NT2/D1 (cell line): ENCODE measurements around the gene AGGF1.
"Not testable (repeated sequence)": the region's sequence is repeated elsewhere in the genome, so short reads cannot be mapped to it uniquely, and the experiment has no call there.

ENCODE experiments used
- DNase-seq: peaks from one replicate; pipeline ENCODE4 v3.0.0-alpha.2; 2011; ENCODE audit warnings: low read depth, low spot score
- H3K27me3 ChIP-seq: 2 replicates; pipeline ENCODE4 v1.6.0; 2011; ENCODE audit warnings: mild to moderate bottlenecking; ENCODE audit not compliant: insufficient read length, insufficient read depth
- H3K36me3 ChIP-seq: 2 replicates; pipeline ENCODE4 v1.6.1; 2011; ENCODE audit warnings: mild to moderate bottlenecking, low read length, mixed read lengths; ENCODE audit not compliant: insufficient read depth, insufficient read length
- H3K4me1 ChIP-seq: 2 replicates; pipeline ENCODE4 v1.5.1; 2011; ENCODE audit not compliant: insufficient read depth, insufficient read length
- H3K4me3 ChIP-seq: 2 replicates; pipeline ENCODE4 v1.5.1; 2011; ENCODE audit warnings: low read depth; ENCODE audit not compliant: insufficient read length
- H3K9ac ChIP-seq: 2 replicates; pipeline ENCODE4 v1.6.0; 2011; ENCODE audit warnings: low read depth; ENCODE audit not compliant: insufficient read length
- H3K9me3 ChIP-seq: 2 replicates; pipeline ENCODE4 v1.5.1; 2011; ENCODE audit warnings: mild to moderate bottlenecking, low read length; ENCODE audit not compliant: insufficient read depth
- SUZ12 ChIP-seq: IDR thresholded peaks from 2 replicates; pipeline ENCODE4 v1.6.1; 2011; ENCODE audit not compliant: insufficient read length, insufficient read depth; ENCODE audit errors: extremely low read depth
- YY1 ChIP-seq: IDR thresholded peaks from 2 replicates; pipeline ENCODE4 v1.6.1; 2011; ENCODE audit not compliant: insufficient read length, insufficient read depth
- ZNF274 ChIP-seq: IDR thresholded peaks from 2 replicates; pipeline ENCODE4 v1.6.1; 2011; ENCODE audit warnings: mild to moderate bottlenecking, low read depth, low read length

The AGGF1 gene

DNA sequence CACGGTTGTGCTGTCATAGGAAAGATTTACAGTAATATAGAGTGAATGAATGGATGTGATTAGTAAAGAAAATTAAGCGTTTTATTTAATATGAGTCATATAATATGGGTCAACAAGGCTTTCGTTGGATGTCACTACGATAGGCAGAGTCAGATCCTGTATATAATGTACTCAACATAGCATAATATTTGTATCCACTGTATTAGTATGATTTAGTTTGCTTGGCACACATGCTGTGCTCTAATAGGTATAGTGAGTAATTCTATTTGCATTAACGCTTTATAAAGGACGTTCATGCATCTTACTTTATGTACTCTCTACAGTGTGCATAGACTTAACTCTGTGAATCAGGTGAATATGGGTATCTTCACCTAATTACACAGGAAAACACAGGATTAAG is 35.9 kb upstream of the AGGF1 start:
- no peak for DNase-seq

DNA sequence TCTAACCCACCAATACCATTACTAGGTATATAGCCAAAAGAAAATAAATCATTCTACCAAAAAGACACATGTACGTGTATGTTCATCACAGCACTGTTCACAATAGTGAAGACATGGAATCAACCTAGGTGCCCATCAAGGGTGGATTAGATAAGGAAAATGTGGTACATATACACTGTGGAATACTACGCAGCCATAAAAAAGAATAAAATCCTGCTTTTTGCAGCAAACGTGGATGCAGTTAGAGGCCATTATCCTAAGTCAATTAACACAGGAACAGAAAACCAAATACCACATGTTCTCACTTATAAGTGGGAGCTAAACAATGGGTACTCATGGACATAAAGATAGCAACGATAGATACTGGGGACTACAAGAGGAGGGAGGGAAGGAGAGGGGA is 32.0 kb upstream of the AGGF1 start:
- not testable (repeated sequence) for H3K4me3 ChIP-seq, DNase-seq

More for the DNA sequence above, 35.9 kb upstream of the AGGF1 start:
- Histone ChIP-seq H3K36me3 (no peaks in the 10 kb centered on the region), H3K9me3 (no peaks in the 10 kb centered on the region), H3K4me1 (no peaks in the 10 kb centered on the region), H3K27me3 (no peaks in the 10 kb centered on the region), H3K4me3 (no peak overlapping the region), H3K9ac (no peak overlapping the region)
- TF ChIP-seq YY1 (no peak), ZNF274 (no peak), SUZ12 (no peak)

DNA sequence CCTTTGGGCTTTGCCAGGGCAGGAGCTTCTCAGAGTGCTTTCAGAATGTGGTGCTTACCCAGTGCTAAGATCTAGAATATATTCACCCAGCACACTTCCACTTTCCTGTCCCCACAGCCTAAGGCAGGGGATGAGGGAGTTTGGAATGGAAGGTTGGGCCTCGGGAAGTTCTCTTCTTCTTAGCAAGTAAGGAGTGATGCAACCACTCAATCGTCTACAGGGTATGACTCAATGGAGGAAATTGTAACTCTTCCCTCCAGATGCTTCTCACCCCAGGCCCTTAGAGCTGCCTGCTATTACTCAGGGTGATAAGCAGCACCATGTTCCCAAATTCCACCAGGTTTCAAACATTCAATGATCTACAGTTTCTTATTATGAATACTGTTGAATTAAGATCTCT is 30.8 kb upstream of the AGGF1 start:
- no peak for TF ChIP-seq YY1
- TF ChIP-seq SUZ12: no peak
- TF ChIP-seq ZNF274: no peak
- no peak for DNase-seq
- Histone ChIP-seq H3K9ac (no peak overlapping the region), H3K9me3 (no peaks in the 10 kb centered on the region), H3K4me3 (no peak overlapping the region), H3K27me3 (no peaks in the 10 kb centered on the region), H3K4me1 (no peaks in the 10 kb centered on the region), H3K36me3 (no peaks in the 10 kb centered on the region)

More for the DNA sequence above, 32.0 kb upstream of the AGGF1 start:
- H3K9me3 ChIP-seq, H3K4me1 ChIP-seq, H3K9ac ChIP-seq, H3K27me3 ChIP-seq, H3K36me3 ChIP-seq: not testable (repeated sequence)

DNA sequence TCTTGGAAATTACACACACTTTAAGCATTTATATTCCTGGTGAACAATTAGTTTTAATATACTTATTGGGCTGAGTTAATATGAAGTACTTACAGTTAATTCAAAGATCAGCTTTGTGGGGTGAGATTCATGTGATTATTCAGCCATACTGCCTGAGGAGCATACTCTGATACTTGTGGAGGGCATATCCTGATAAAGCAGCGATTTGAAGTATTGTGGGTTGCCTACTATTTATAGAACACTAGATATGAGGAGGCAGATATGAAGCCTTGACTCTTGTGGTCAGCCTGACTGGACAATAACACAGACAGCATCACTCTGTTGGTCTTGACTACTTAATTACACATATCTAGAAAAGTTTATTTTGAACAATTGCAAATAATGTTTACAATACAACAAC is 27.0 kb upstream of the AGGF1 start:
- TF ChIP-seq ZNF274: no peak
- no peak for TF ChIP-seq SUZ12
- no peak for TF ChIP-seq YY1
- H3K36me3 ChIP-seq: no peaks in the 10 kb centered on the region
- H3K9me3 ChIP-seq: peaks cover 12% of the 10 kb centered on the region
- no peak overlapping the region for H3K9ac ChIP-seq
- H3K4me1 ChIP-seq: no peaks in the 10 kb centered on the region
- H3K27me3 ChIP-seq: no peaks in the 10 kb centered on the region
- DNase-seq: no peak
- no peak overlapping the region for H3K4me3 ChIP-seq

DNA sequence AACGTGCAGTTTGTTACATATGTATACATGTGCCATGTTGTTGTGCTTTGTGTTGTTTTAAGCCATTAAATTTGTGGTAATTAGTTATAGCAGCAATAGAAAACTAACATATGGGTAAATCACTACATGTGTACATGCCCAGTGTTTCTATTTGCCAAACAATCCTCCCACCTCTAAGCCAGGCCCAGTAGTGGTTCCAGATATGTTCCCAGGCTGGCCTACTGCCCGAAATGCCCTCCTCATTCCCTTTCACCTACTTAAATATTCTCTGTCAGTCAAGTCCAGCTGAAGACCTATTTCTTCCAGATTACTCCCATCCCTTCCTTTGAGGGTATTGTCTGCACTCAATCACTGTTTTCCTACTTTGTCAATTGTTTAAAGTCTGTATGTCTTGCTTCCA is 24.1 kb upstream of the AGGF1 start:
- Histone ChIP-seq H3K9ac (no peak overlapping the region), H3K4me3 (no peak overlapping the region), H3K4me1 (no peaks in the 10 kb centered on the region), H3K9me3 (peaks cover 12% of the 10 kb centered on the region), H3K27me3 (no peaks in the 10 kb centered on the region), H3K36me3 (no peaks in the 10 kb centered on the region)
- TF ChIP-seq ZNF274: no peak
- no peak for TF ChIP-seq SUZ12
- TF ChIP-seq YY1: no peak
- no peak for DNase-seq

DNA sequence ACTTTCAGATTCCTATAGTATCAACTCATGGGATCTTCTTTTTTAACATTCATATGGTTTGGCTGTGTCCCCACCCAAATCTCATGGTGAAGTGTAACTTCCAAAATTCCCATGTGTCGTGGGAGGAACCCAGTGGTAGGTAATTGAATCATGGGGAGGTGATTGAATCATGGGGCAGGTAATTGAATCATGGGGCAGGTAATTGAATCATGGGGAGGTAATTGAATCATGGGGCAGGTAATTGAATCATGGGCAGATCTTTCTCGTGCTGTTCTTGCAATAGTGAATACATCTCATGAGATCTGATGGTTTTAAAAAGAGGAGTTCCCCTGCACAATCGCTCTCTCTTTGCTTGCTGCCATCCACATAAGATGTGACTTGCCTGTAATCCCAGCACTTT is 21.8 kb upstream of the AGGF1 start:
- no peaks in the 10 kb centered on the region for H3K27me3 ChIP-seq
- peaks cover 12% of the 10 kb centered on the region for H3K9me3 ChIP-seq
- no peaks in the 10 kb centered on the region for H3K36me3 ChIP-seq
- no peak overlapping the region for H3K4me3 ChIP-seq
- DNase-seq: no peak
- H3K9ac ChIP-seq: no peak overlapping the region
- H3K4me1 ChIP-seq: no peaks in the 10 kb centered on the region
- TF ChIP-seq ZNF274: no peak
- no peak for TF ChIP-seq YY1
- TF ChIP-seq SUZ12: no peak

DNA sequence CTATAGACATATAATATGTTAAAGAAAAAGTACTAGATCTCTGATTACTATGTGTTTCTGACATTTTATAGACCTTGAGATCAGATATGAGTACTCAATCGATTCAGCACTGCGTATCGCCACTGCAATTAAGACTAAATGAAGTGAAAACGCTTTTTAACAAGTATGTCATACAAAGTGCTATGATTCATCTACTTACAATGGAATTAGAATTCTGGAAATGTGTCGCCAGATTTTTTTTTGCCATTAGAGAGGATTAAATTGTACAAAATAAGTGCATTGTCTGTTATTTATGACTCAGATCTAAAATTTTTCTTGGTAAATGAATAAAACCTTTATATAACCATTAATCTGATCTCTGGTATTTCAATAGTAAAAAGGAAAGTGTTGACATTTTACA is 20.0 kb upstream of the AGGF1 start:
- H3K27me3 ChIP-seq: no peaks in the 10 kb centered on the region

DNA sequence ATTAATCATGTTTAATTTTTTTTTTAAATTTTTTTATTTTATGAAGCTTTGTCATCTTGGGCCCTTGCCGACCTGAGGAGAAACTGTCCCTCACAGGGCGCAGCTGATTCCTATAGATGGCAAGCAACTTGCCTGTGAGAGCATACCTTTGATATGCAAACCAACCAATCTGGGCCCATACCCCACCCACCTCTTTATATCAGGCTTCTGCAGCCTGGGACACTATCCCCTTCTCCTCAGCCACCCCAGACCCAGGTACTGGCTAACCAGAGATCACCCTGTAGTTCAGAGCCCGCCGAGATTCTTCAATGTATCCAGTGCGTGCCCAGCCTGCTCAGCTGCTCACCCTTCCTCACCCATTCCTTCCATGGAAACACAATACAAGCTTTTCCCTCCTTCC is 18.7 kb upstream of the AGGF1 start:
- H3K27me3 ChIP-seq: no peaks in the 10 kb centered on the region
- peaks cover 12% of the 10 kb centered on the region for H3K9me3 ChIP-seq
- DNase-seq: no peak

More for the DNA sequence above, 20.0 kb upstream of the AGGF1 start:
- Histone ChIP-seq H3K9ac (no peak overlapping the region), H3K4me1 (no peaks in the 10 kb centered on the region), H3K4me3 (no peak overlapping the region), H3K36me3 (no peaks in the 10 kb centered on the region), H3K9me3 (peaks cover 12% of the 10 kb centered on the region)
- no peak for DNase-seq
- TF ChIP-seq SUZ12 (no peak), YY1 (no peak), ZNF274 (no peak)

More for the DNA sequence above, 18.7 kb upstream of the AGGF1 start:
- Histone ChIP-seq H3K36me3 (no peaks in the 10 kb centered on the region), H3K4me3 (no peak overlapping the region), H3K9ac (no peak overlapping the region), H3K4me1 (no peaks in the 10 kb centered on the region)
- TF ChIP-seq YY1 (no peak), ZNF274 (no peak), SUZ12 (no peak)
